ENCODE measurements around the gene DBR1.

Gene DBR1

DNA sequence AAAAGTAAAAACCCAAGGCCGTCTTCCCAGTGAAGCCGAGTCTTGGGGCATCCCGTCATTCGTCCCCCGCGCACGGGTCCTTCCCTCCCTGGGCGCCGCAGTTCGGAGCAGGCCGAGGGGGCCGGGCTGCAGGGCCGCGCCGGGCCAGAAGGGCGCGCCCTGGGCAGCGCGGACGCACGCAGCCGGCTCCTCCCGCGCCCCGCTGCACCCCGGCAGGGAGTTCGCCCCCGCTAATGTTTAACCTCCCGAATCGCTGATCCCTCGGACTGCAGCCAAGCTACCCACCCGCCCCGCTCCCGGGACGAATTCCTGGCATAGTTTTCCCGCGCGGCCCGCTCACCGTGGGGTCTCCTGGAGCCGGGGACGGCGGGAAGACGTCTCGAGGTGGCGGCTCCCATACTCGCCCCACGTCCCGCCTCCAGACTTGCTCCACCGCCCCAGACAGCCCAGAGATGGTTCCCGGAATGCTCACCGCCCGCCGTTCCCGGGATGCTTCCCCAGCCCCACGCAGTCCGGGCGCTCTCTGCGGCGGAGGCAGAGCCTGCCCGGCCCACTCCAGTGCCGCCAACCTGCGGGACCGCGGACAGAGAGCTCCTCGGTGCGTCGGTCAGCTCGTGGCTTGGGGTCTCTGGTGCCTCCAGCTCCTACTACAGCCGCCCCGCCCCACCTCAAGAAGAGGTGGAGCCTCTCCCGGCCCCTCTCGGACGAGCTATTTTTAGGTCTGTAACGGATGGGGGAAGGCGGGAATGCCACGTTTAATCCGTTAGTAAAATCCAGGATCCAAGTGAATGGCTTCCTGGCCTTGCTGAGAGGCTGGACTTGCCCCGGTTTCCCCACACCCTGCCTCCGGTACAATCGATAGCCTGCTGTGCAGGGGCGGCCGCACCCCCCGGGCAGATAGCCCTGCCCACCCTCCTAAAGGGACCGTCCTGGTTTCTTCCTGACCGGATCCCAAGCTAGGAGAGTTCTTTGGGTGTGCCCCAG lies 59.4 kb downstream of the DBR1 start, which contains the start of gene DZIP1L:
Gene DZIP1L, minus strand, starts transcription at position 621 of the 984 bp plus-strand sequence. CDS start 11,637 bp downstream, outside the sequence.
- peak within 1 kb of the TSS; percentile 74 for H3K4me3 ChIP-seq (replicated peaks; ENCODE audit: low read depth, low read length)
- no peak for DNase-seq (ENCODE audit: extremely low read depth, low read depth)
- no peak for TF ChIP-seq CTCF (IDR thresholded peaks at IDR 0.05; ENCODE audit: low read depth, low read length, missing control alignments)

DNA sequence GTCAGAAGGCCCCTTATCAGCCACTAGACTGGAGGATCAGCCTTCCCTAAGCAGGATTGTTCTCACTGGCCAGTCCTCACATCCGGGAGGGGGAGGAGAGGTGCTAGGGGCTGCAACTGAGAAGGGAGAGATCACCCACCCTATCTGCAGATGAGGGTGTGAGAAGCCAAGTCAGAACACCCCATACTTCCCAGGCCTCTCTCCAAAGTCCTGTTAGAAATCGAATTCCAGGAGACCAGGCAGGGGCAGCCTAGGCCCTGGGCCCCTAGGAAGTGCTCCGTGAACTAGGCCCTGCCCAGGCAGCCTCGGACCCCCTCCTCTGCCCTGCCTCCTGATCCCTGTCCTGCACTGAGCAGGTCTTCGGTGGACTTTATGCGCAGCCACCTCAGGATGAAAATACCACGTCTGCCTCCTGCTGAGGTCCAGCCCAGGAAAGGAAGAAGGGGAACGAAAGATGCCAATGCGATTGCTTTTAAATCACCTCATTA lies 60.2 kb downstream of the DBR1 start:
- TF ChIP-seq CTCF (IDR thresholded peaks at IDR 0.05; ENCODE audit: low read depth, low read length, missing control alignments), result no peak
- no peak for DNase-seq (ENCODE audit: extremely low read depth, low read depth)
- peak overlapping the region; percentile 74 for H3K4me3 ChIP-seq (replicated peaks; ENCODE audit: low read depth, low read length)

- no peak overlapping the region for H3K4me3 ChIP-seq (replicated peaks; ENCODE audit: low read depth, low read length)
- DNase-seq (ENCODE audit: extremely low read depth, low read depth), result no peak
- TF ChIP-seq CTCF (IDR thresholded peaks at IDR 0.05; ENCODE audit: low read depth, low read length, missing control alignments), result no peak
Measured at GRCh38 chr3:138113326-138113725, 61.4 kb downstream of the DBR1 start.

GRCh38 chr3:138112362-138112761 lies 62.4 kb downstream of the DBR1 start:
- DNase-seq (ENCODE audit: extremely low read depth, low read depth), result no peak
- TF ChIP-seq CTCF (IDR thresholded peaks at IDR 0.05; ENCODE audit: low read depth, low read length, missing control alignments), result no peak
- H3K4me3 ChIP-seq (replicated peaks; ENCODE audit: low read depth, low read length), result no peak overlapping the region

Measured in HFF-Myc (cell line).